ENCODE measurements around the gene LRMDA. TPM values are rescaled to one million over a fixed set of nuclear protein-coding genes. Genes with fewer than 3 reads are reported as not detected.

LRMDA gene
- total RNA-seq, 3 donors from 2014 or later (not counting 1 experiment from before 2014, with no cell fraction given): 1.4 to 2.4 (median 2.1) TPM

DNA sequence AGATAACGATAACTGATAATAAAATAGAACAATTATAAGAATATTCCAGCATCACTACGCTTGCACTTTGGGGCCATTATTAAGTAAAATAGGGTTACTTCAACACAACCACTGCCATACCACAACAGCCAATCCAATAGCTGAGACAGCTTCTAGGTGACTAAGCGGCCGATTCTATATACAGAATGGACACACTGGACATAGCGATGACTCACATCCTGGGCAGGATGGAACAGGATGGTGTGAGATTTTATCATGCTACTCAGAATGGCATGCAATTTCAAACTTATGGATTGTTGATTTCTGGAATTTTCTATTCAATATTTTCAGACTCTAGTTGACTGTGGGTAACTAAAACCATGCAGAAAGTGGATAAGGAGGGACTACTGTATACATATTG, 920.9 kb downstream of the LRMDA start:
- intact Hi-C loops (cut with micrococcal nuclease): no loop called here
- no peak overlapping the region for H3K4me3 Mint-ChIP-seq
- H3K4me3 ChIP-seq (ENCODE audit: low read length): no peak overlapping the region
- H3K27ac Mint-ChIP-seq: no peak overlapping the region
- no peaks in the 10 kb centered on the region for H3K4me1 ChIP-seq (ENCODE audit: control insufficient read depth, insufficient read depth, low read length)
- H3K27ac ChIP-seq (ENCODE audit: low read length): no peak overlapping the region
- no peaks in the 10 kb centered on the region for H3K9me3 ChIP-seq (ENCODE audit: control insufficient read depth, insufficient read depth, low read length)
- WGBS (ENCODE audit: insufficient coverage): 100% methylated on average over 3 of the region's 5 CpGs
- peaks cover 0 to 3% of the 10 kb centered on the region in 2 donors for H3K9me3 Mint-ChIP-seq
- ATAC-seq (no peak), DNase-seq (no peak)
- H3K4me1 Mint-ChIP-seq: no peaks in the 10 kb centered on the region
- H3K27me3 ChIP-seq (ENCODE audit: control insufficient read depth, insufficient read depth, low read length): no peaks in the 10 kb centered on the region
- TF ChIP-seq, protein P1, sequence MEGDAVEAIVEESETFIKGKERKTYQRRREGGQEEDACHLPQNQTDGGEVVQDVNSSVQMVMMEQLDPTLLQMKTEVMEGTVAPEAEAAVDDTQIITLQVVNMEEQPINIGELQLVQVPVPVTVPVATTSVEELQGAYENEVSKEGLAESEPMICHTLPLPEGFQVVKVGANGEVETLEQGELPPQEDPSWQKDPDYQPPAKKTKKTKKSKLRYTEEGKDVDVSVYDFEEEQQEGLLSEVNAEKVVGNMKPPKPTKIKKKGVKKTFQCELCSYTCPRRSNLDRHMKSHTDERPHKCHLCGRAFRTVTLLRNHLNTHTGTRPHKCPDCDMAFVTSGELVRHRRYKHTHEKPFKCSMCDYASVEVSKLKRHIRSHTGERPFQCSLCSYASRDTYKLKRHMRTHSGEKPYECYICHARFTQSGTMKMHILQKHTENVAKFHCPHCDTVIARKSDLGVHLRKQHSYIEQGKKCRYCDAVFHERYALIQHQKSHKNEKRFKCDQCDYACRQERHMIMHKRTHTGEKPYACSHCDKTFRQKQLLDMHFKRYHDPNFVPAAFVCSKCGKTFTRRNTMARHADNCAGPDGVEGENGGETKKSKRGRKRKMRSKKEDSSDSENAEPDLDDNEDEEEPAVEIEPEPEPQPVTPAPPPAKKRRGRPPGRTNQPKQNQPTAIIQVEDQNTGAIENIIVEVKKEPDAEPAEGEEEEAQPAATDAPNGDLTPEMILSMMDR (IDR thresholded peaks at IDR 0.05): no peak
- H3K36me3 ChIP-seq (ENCODE audit: control insufficient read depth, insufficient read depth, low read length): no peaks in the 10 kb centered on the region
- no peaks in the 10 kb centered on the region for H3K36me3 Mint-ChIP-seq
- no peaks in the 10 kb centered on the region for H3K27me3 Mint-ChIP-seq (ENCODE audit: low read depth in 2 of 2)

DNA sequence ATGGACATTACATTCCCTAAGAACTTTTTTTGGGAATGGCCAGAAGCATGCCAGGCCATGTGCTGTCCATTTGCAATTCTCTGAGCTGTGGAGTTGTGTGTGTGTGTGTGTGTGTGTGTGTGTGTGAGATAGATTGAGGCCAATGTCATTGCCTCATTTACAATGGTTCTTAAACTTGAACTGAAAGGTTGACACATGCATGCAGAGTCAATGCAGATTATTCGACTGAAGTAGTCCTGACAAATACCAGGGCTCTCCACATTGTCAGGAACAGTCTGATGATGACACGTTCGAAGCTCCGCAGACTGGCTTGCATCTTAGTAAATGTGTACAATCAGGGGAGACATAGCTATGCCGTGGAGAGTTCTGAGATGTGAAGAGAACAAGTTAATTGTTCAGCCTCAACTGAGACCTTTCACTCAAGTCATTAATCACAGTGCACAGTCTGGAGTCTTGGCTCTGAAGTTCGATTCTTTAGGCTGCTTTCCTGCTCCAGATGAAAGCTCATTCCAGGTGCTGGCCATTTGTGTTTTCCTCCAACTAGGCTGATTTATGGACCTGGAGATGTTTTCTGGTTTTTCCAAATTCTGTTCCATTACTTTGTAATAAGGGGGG, 921.9 kb downstream of the LRMDA start:
- no peaks in the 10 kb centered on the region for H3K27me3 ChIP-seq (ENCODE audit: control insufficient read depth, insufficient read depth, low read length)
- H3K27ac ChIP-seq (ENCODE audit: low read length): no peak overlapping the region
- H3K27ac Mint-ChIP-seq: no peak overlapping the region
- peaks cover 0 to 3% of the 10 kb centered on the region in 2 donors for H3K9me3 Mint-ChIP-seq
- H3K4me1 ChIP-seq (ENCODE audit: control insufficient read depth, insufficient read depth, low read length): no peaks in the 10 kb centered on the region
- DNase-seq: no peak
- no peak overlapping the region for H3K4me3 ChIP-seq (ENCODE audit: low read length)
- TF ChIP-seq, protein P1 (IDR thresholded peaks at IDR 0.05): no peak
- no peak for ATAC-seq
- no peaks in the 10 kb centered on the region for H3K9me3 ChIP-seq (ENCODE audit: control insufficient read depth, insufficient read depth, low read length)
- H3K36me3 Mint-ChIP-seq: no peaks in the 10 kb centered on the region
- no peak overlapping the region for H3K4me3 Mint-ChIP-seq
- intact Hi-C loops (cut with micrococcal nuclease): no loop called here
- no peaks in the 10 kb centered on the region for H3K36me3 ChIP-seq (ENCODE audit: control insufficient read depth, insufficient read depth, low read length)
- H3K4me1 Mint-ChIP-seq: no peaks in the 10 kb centered on the region
- WGBS (ENCODE audit: insufficient coverage): 88% methylated on average over 6 of the region's 6 CpGs
- no peaks in the 10 kb centered on the region for H3K27me3 Mint-ChIP-seq (ENCODE audit: low read depth in 2 of 2)

DNA sequence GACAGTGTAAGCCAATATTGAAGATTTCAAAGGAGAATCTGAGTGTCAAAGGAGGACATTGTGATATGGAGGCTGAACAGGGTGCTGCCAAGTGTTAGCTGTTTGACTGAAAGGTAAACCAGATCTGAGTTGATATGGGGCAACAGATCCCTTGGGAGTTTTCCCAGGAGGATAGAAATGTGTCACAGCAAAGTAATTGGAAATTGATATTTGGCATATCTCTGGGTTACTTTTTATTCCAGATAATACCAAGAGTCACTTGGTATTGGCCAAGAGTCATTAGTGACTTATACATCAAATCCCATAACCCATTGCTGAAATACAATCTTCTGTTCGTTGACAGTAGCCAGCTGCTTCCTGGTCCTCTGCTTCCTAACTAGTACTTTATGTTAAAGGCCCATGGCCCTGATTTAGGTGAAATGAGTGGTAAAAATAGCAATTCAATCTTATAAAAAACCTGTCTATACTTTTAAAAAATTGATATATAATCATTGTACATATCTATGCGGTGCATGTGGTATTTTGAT, 922.9 kb downstream of the LRMDA start:
- H3K4me1 Mint-ChIP-seq: no peaks in the 10 kb centered on the region
- no peak overlapping the region for H3K4me3 Mint-ChIP-seq
- ATAC-seq: no peak
- no peak overlapping the region for H3K27ac Mint-ChIP-seq
- H3K9me3 Mint-ChIP-seq: no peaks in the 10 kb centered on the region
- H3K27ac ChIP-seq (ENCODE audit: low read length): no peak overlapping the region
- 88% methylated on average over 1 of the region's 2 CpGs for WGBS (ENCODE audit: insufficient coverage)
- DNase-seq: no peak
- no peaks in the 10 kb centered on the region for H3K9me3 ChIP-seq (ENCODE audit: control insufficient read depth, insufficient read depth, low read length)
- no peaks in the 10 kb centered on the region for H3K27me3 Mint-ChIP-seq (ENCODE audit: low read depth in 2 of 2)
- H3K4me3 ChIP-seq (ENCODE audit: low read length): no peak overlapping the region
- no peaks in the 10 kb centered on the region for H3K27me3 ChIP-seq (ENCODE audit: control insufficient read depth, insufficient read depth, low read length)
- no peaks in the 10 kb centered on the region for H3K36me3 Mint-ChIP-seq
- no peaks in the 10 kb centered on the region for H3K4me1 ChIP-seq (ENCODE audit: control insufficient read depth, insufficient read depth, low read length)
- intact Hi-C loops (cut with micrococcal nuclease): no loop called here
- TF ChIP-seq, protein P1 (IDR thresholded peaks at IDR 0.05): no peak
- no peaks in the 10 kb centered on the region for H3K36me3 ChIP-seq (ENCODE audit: control insufficient read depth, insufficient read depth, low read length)

DNA sequence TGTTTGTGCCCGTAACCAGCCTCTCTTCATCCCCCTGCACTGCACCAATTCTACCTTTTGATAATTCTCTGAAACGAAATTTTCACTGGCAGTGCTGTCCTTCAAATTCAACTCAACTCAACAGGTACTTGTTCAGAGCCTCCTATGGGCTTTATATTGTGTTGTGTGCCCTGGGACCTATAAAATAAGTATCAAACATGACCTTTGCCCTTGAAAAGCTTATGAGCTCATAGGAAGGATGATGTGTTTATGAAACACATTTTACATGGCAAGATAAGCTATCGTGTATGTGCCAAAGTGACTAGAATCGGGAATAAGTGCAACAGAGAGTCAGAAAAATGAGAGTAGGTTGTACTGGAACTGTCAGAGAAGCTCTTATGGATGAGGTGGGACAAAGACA, 923.5 kb downstream of the LRMDA start:
- Histone ChIP-seq H3K4me1 (ENCODE audit: control insufficient read depth, insufficient read depth, low read length) (no peaks in the 10 kb centered on the region), H3K27me3 (ENCODE audit: control insufficient read depth, insufficient read depth, low read length) (no peaks in the 10 kb centered on the region), H3K27ac (ENCODE audit: low read length) (no peak overlapping the region), H3K36me3 (ENCODE audit: control insufficient read depth, insufficient read depth, low read length) (no peaks in the 10 kb centered on the region), H3K4me3 (ENCODE audit: low read length) (no peak overlapping the region), H3K9me3 (ENCODE audit: control insufficient read depth, insufficient read depth, low read length) (no peaks in the 10 kb centered on the region)
- Mint-ChIP-seq H3K9me3 (no peaks in the 10 kb centered on the region), H3K27ac (no peak overlapping the region), H3K36me3 (no peaks in the 10 kb centered on the region), H3K4me1 (no peaks in the 10 kb centered on the region), H3K27me3 (ENCODE audit: low read depth in 2 of 2) (no peaks in the 10 kb centered on the region), H3K4me3 (no peak overlapping the region)
- intact Hi-C loops (cut with micrococcal nuclease): no loop called here
- no peak for ATAC-seq
- 77% methylated on average over 4 of the region's 4 CpGs for WGBS (ENCODE audit: insufficient coverage)
- TF ChIP-seq, protein P1 (IDR thresholded peaks at IDR 0.05): no peak
- no peak for DNase-seq

Data from natural killer cell (primary cell).